Left lung (tissue), 10 donors: ENCODE data around the gene ALOX12B. TPM values are rescaled to one million over a fixed set of nuclear protein-coding genes. Genes with fewer than 3 reads are reported as not detected.
A peak's percentile ranks its signal among the peaks of the same experiment; 100 is the strongest.

ENCODE experiments used
- ATAC-seq: fragments of 200-7000 bp; cut with Tn5 transposase; one replicate; pipeline ENCODE4 v1.9.1; 2020; ENCODE audit warnings: moderate library complexity
- DNase-seq, 4 donors: peaks; one replicate each; pipeline ENCODE4 v3.0.0-alpha.2; 2013 to 2020
- H3K27ac ChIP-seq, 2 donors: fragments of 200-600 bp; sonication (generic) in 1 of 2; one replicate each; pipeline versions ENCODE4 v1.5.0 to v1.8.0; 2020 to 2021
- H3K27me3 ChIP-seq, 2 donors: fragments of 200-600 bp; sonication (generic) in 1 of 2; one replicate each; pipeline versions ENCODE4 v1.5.0 to v1.8.0; 2020 to 2021
- H3K36me3 ChIP-seq, 2 donors: fragments of 200-600 bp; sonication (generic) in 1 of 2; one replicate each; pipeline versions ENCODE4 v1.5.0 to v1.8.0; 2020 to 2021
- H3K4me1 ChIP-seq, 2 donors: fragments of 200-600 bp; one replicate each; pipeline ENCODE4 v1.8.0; 2021
- H3K4me3 ChIP-seq, 2 donors: fragments of 200-600 bp; sonication (generic) in 1 of 2; one replicate each; pipeline versions ENCODE4 v1.5.0 to v1.8.0; 2020 to 2021; ENCODE audit warnings: mild to moderate bottlenecking in 1 of 2
- H3K9me3 ChIP-seq, 2 donors: fragments of 200-600 bp; sonication (generic) in 1 of 2; one replicate each; pipeline versions ENCODE4 v1.5.0 to v1.8.0; 2020 to 2021
- intact Hi-C, 2 donors: fragments of 100-400 bp; cut with DNase I; formaldehyde crosslinking; loops; one replicate each; pipeline versions ENCODE4 v1.11.2 to v1.14.2; 2022
- polyA plus RNA-seq, 6 donors: library from polyadenylated mRNA; unstranded; fragments of 120-200 nt; gene quantifications; one replicate each; pipeline ENCODE4 v1.2.1, GENCODE V29; 2013; ENCODE audit not compliant: insufficient read length in 6 of 6
- total RNA-seq, 2 donors: library from RNA; stranded (reverse); fragmentation: NEBNext Ultra II Directional; extraction: Animal tissue kit (Norgen Biotek cat#: 25700); gene quantifications; one replicate each; pipeline ENCODE4 v1.2.1, GENCODE V29; 2021
- TF ChIP-seq, protein P1 (sequence below), 2 donors: fragments of 200-600 bp; sonication (generic) in 1 of 2; IDR thresholded peaks; one replicate each; pipeline versions ENCODE4 v1.5.0 to v1.8.0; 2021; ENCODE audit warnings: antibody characterized with exemption in 2 of 2
- donor health status: DM: no; HTN: yes; CAD: no.
- donor health status: DM: no; HTN: no; CAD: no.

ALOX12B gene
- total and polyA plus RNA-seq, 8 donors, result 0.20 to 0.32 (median 0.31) TPM; not detected in 3

DNA sequence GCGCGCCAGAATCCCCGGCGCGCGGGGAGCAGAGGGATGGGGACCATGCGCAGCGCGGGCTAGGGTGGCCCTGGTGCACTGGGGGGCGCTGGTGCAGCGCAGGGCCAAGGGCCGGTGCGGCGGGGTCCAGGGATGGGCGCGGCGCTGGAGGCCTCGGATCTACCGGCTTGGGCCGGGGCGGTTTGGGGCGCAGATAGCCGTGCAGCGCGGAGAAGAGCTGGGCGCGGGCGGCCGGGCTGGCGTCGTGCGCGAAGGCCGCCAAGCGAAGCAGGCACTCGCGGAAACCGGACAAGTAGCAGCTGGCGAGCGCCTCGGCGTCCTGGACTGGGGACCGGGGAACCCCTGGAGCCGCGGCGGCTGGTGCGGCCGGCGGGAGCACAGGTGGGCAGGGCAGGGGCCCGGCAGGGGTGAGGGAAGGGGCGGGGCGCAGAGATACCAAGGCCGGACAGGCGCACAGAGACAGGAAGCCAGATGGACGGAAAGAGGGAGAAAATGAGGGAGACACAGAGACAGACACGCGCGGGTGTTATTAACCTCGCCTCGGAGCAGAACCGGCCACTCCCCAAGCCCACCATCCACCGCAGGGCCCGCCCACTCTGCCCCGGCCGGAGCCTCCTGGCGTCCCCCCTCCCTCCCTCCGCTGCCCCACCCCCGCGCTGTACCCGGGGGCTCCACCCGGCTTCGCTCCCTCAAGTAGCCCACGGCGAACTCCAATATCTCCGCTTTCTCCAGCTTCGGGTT lies 34.3 kb upstream of the ALOX12B start:
- no peak overlapping the region for H3K27ac ChIP-seq
- intact Hi-C loops, result loop anchor here in 1 of 2 donors (10.0 kb wide), 1 partner anchor 63 kb away; no protein-coding TSS in a partner anchor
- ATAC-seq, result peak; percentile 19

DNA sequence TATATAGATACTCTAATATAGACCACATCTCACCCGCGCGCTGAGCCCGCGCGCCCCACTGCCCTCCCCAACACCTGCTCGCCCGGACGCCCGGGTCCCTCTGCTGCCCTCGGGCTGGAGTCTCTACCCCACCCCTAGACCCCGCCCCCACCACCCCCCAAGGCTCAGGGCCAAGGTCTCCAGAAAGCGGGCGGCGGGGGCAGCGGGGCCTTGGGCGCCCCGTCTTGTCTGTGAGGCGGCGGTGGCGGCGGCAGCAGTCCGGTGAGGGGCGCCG lies 33.8 kb upstream of the ALOX12B start:
- Histone ChIP-seq H3K4me3 (peak overlapping the region; percentile 33 to 49), H3K9me3 (no peaks in the 10 kb centered on the region), H3K27ac (no peak overlapping the region), H3K4me1 (peaks cover 41 to 91% of the 10 kb centered on the region in 2 donors), H3K36me3 (no peaks in the 10 kb centered on the region), H3K27me3 (peaks cover 41 to 85% of the 10 kb centered on the region in 2 donors)
- intact Hi-C loops, result loop anchor here in 1 of 2 donors (10.0 kb wide), 1 partner anchor 63 kb away; no protein-coding TSS in a partner anchor
- ATAC-seq (no peak), DNase-seq (no peak)
- TF ChIP-seq, protein P1, sequence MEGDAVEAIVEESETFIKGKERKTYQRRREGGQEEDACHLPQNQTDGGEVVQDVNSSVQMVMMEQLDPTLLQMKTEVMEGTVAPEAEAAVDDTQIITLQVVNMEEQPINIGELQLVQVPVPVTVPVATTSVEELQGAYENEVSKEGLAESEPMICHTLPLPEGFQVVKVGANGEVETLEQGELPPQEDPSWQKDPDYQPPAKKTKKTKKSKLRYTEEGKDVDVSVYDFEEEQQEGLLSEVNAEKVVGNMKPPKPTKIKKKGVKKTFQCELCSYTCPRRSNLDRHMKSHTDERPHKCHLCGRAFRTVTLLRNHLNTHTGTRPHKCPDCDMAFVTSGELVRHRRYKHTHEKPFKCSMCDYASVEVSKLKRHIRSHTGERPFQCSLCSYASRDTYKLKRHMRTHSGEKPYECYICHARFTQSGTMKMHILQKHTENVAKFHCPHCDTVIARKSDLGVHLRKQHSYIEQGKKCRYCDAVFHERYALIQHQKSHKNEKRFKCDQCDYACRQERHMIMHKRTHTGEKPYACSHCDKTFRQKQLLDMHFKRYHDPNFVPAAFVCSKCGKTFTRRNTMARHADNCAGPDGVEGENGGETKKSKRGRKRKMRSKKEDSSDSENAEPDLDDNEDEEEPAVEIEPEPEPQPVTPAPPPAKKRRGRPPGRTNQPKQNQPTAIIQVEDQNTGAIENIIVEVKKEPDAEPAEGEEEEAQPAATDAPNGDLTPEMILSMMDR (IDR thresholded peaks at IDR 0.05), result no peak

More for the DNA sequence above, 34.3 kb upstream of the ALOX12B start:
- H3K27me3 ChIP-seq, result peaks cover 36 to 85% of the 10 kb centered on the region in 2 donors
- H3K36me3 ChIP-seq, result no peaks in the 10 kb centered on the region
- no peaks in the 10 kb centered on the region for H3K9me3 ChIP-seq
- peaks cover 41 to 96% of the 10 kb centered on the region in 2 donors for H3K4me1 ChIP-seq
- peak in 2 of 4 donors; percentile 74 to 85 for DNase-seq
- peak overlapping the region; percentile 33 to 49 for H3K4me3 ChIP-seq
- TF ChIP-seq, protein P1 (IDR thresholded peaks at IDR 0.05), result peak; percentile 15 to 30

DNA sequence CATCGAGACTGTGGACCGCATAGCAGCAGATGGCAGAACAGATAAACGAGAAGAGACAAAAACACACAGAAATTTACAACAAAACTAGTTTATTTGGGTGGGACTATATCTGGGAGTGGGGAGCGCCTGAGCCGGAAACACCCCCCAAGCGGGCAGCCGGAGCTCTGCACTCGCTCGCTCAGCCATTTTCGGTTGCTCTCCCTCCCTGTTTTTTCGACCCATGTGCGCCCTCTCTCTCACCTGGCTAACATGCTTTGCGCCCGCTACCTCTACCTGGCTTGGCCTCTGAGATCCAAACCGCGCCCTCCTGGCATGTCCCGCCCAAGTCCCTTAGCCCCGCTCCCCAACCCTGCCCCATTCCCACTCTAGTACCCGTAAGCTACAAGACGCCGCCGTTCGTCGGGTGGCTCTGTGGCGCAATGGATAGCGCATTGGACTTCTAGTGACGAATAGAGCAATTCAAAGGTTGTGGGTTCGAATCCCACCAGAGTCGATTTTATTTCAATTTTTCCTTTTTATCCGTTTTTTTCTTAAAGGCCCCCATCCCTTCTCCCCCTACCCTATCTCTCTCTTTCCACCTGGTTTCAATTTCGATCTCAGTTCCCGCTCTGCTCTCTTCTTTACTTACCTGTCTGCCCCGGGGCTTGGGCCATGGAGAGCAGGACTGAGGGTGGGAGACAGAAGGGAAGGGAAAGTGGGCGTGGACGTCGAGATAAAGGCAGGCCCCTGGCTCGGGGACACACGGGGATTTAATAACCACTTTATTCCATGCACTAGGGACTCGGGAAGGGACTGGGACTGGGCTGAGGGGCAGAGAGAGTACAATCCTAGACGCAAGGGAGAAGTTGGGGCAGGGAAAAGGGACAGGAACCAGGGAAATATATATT lies 33.2 kb upstream of the ALOX12B start:
- DNase-seq (peak in 2 of 4 donors; percentile 77 to 86), ATAC-seq (peak; percentile 17)
- TF ChIP-seq, protein P1 (IDR thresholded peaks at IDR 0.05), result peak; percentile 13 to 19
- H3K9me3 ChIP-seq, result no peaks in the 10 kb centered on the region
- H3K36me3 ChIP-seq, result no peaks in the 10 kb centered on the region
- H3K27ac ChIP-seq, result peak overlapping the region; percentile 5 to 37
- peaks cover 47 to 85% of the 10 kb centered on the region in 2 donors for H3K27me3 ChIP-seq
- intact Hi-C loops, result loop anchor here in 1 of 2 donors (10.0 kb wide), 1 partner anchor 64 kb away; no protein-coding TSS in a partner anchor
- peaks cover 41 to 85% of the 10 kb centered on the region in 2 donors for H3K4me1 ChIP-seq
- H3K4me3 ChIP-seq, result peak overlapping the region; percentile 33 to 49

DNA sequence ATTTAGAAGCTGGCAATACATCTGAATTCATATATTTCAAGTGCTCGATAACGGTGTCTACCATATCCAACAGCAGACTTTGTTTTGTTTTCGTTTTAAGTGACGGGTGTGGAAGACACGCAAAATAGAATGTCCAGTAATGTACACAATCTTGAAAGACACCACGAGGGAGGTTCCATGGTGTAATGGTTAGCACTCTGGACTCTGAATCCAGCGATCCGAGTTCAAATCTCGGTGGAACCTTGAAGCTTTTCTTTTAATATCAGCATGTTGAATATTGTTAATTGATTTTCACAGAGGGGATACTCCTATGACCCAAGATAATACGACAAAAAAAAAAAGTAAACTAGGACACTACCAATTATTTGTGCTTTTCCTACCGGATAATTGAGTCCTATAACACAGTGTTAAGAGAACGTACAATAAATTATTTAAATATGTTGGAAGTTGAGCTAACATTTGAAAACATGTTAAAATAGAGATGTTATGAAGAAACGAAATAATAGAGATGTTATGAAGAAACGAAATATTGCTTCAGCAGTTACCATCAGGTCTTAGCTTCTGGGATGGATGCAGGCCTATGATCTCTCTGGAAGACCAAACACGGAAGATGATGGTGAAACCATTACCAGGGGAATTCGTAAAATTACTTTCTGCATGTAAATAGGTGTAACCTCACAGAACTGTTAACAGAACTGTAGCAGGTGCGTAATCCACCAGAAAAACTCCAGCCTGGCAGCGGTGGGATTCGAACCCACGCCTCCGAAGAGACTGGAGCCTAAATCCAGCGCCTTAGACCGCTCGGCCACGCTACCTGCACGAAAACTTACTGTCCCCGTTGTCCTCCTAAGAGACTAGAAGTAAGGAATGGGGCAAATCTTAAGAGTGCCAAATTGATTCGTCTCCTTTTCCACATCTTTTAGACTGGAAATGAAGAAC lies 32.3 kb upstream of the ALOX12B start:
- Histone ChIP-seq H3K27ac (peak overlapping the region; percentile 70 to 85), H3K4me3 (peak overlapping the region; percentile 52 to 54), H3K27me3 (peaks cover 48 to 85% of the 10 kb centered on the region in 2 donors), H3K36me3 (no peaks in the 10 kb centered on the region), H3K4me1 (peaks cover 35 to 76% of the 10 kb centered on the region in 2 donors), H3K9me3 (no peaks in the 10 kb centered on the region)
- ATAC-seq, result peak; percentile 59
- intact Hi-C loops, result loop anchor here in 1 of 2 donors (10.0 kb wide), 1 partner anchor 65 kb away; no protein-coding TSS in a partner anchor
- peak in 3 of 4 donors; percentile 77 to 95 (median 92) for DNase-seq
- TF ChIP-seq, protein P1 (IDR thresholded peaks at IDR 0.05), result no peak
